ENCODE data around the gene GLT8D1.
"Not testable (repeated sequence)": the region's sequence is repeated elsewhere in the genome, so short reads cannot be mapped to it uniquely, and the experiment has no call there.

Gene GLT8D1

GRCh38 chr3:52705688-52706686 lies at the start of gene GLT8D1, which contains the start of gene SPCS1:
Gene GLT8D1, minus strand, starts transcription at chr3:52705791. Its CDS starts 5,331 bp downstream, at chr3:52700460.
Gene SPCS1, plus strand, starts transcription at chr3:52706106. Its CDS starts 141 bp downstream, at chr3:52706247.
- peak; percentile 51 for DNase-seq

DNA sequence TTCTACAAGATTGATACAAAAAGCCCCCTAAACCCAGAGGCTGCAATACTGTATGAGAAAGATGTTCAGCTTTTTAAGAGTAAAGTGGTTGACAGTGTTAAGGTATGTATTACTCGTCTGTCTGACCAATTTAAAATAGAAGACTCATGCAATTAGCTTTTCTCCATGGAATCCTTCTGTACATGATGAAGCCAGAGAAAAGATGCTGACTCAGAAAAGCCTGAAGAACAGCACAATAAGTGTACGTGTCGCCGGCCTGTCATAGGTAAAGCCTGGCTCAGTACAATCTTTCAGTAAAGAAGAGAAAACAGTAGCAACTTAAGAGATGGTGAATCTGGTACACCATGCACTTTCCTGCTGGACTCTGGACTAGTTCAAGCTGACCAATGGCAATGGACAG lies 48.8 kb upstream of the GLT8D1 start:
- no peak for DNase-seq

- no peak for DNase-seq
These were observed 46.6 kb upstream of the GLT8D1 start for GRCh38 chr3:52752045-52752660.

- no peak for DNase-seq
These were observed 38.1 kb upstream of the GLT8D1 start for GRCh38 chr3:52743721-52744120.

- no peak for DNase-seq
These were observed 37.6 kb upstream of the GLT8D1 start for GRCh38 chr3:52743152-52743551.

DNA sequence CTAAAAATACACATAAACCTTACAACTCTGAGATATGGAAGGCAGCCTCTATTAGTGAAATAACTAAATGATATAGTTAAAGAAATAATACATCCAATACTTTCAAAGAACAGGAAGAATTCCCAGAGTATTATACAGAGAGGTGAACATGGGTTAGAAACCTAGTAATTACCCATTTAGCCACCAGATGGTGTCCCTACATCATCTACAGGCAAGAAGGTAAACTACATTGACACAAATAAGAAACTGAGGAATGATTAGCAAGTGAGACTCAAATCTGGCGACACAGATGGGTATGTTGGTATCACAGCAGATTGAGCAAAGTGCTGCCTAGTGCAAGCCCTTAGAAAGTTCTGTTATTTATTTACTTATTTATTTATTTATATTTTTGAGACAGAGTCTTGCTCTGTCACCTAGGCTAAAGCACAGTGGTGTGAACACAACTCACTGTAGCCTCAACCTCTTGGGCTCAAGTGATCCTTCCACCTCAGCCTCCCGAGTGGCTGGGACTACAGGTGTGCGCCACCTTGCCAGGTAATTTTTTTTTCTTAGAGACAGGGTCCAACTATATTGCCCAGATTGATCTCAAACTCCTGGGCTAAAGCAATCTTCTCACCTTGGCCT lies 36.9 kb upstream of the GLT8D1 start:
- no peak for DNase-seq

DNA sequence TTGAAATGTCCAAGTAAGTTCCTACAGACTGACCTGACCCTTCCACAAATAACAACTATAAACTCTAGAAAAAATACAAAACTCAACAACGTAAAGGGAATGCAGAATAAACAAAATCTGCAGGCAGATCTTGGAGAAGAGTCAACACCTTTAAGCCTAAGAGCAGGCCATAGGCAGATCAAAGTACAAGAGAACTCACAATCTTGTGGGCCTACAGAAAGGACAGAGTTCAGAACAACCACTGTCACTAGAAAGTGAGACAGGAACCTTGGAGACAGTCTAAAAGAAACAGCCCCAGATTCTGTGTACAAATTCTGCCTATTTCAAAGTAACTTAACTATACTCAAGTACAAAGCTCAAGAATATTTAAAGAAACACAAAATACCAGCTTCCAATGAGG lies 34.1 kb upstream of the GLT8D1 start:
- DNase-seq, result no peak

GRCh38 chr3:52733256-52733891 lies 27.8 kb upstream of the GLT8D1 start:
- no peak for DNase-seq

GRCh38 chr3:52731590-52731989 lies 26.0 kb upstream of the GLT8D1 start:
- no peak for DNase-seq

DNA sequence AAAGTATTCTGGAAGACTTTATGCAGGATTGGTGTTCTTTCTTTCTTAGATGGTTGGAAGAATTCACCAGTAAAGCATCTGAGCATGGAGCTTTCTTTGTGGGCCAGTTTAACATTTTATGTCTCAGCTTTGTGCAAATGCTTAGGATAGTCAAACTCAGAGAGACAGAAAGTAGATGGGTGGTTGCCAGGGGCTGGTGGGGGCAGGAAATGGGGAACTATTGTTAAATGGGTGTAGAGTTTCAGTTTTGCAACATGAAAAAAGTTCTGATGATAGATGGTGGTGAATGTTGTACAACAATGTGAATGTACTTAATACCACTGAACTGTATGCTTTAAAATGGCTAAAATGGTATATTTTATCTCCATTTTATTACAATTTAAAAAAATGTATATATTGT lies 25.1 kb upstream of the GLT8D1 start:
- DNase-seq, result no peak

- not testable (repeated sequence) for DNase-seq
These were observed 23.2 kb upstream of the GLT8D1 start for GRCh38 chr3:52728753-52729152.

GRCh38 chr3:52724511-52724910 lies 18.9 kb upstream of the GLT8D1 start:
- DNase-seq, result no peak

DNA sequence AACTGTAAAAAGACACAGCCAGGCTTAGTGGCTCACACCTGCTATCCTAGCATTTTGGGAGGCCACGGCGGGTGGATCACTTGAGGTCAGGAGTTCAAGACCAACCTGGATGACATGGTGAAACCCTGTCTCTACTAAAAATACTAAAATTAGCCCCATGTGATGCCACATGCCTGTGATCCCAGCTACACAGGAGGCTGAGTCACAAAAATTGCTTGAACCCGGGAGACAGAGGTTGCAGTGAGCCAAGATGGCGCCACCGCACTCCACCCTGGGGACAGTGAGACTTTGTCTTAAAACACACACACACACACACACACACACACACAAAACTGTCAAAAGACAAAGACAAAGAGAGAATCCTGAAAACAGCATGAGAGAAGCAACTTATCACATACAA lies 18.3 kb upstream of the GLT8D1 start:
- DNase-seq, result no peak

DNA sequence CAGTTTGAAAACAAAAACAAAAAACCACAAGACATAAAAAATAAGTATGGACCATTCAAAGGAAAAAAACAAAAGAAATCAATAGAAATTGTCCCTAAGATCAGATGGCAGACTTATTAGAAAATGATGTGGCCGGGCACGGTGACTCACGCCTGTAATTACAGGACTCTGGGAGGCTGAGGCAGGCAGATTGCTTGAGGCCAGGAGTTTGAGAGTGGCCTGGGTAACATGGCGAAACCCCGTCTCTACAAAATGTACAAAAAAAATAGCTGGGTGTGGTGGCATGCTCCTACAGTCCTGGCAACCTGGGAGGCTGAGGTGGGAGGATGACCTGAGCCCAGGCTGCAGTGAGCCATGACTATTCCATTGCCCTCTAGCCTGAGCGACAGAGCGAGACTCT lies 16.9 kb upstream of the GLT8D1 start:
- DNase-seq, result no peak

- no peak for DNase-seq
These were observed 16.1 kb upstream of the GLT8D1 start for GRCh38 chr3:52721730-52722008.

- no peak for DNase-seq
These were observed 15.6 kb upstream of the GLT8D1 start for GRCh38 chr3:52721002-52721729.

- DNase-seq, result no peak
These were observed 14.0 kb upstream of the GLT8D1 start for GRCh38 chr3:52719618-52720017.

DNA sequence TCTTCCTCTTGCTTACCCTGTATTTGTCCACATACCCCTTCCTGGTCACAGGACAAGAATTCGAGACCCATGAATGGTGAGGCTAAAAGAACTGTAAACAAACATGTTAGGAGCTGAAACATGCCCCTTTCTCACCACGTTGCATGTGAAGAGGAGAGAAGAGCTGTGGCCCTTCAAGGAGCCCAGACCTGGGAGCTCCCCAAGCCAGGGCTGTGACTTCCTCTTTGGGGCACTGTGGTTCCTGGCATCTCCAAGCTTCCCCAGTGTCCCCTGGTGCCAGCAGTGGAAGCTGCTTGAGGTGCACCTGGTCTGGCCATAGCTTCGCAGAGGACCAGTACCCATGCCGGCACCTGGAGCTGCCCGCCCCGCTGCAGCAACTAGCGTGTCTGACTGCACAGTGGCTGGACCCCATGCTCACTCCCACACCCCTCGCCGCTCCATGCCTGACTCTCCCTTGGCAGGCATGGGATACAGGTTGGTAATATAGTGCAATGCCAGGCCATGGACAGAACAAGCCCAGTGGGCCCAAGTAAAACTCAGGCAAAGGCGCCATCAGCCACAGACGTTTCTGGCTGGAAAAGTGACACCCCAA lies 10.2 kb upstream of the GLT8D1 start:
- DNase-seq, result no peak

- no peak for DNase-seq
These were observed 9.0 kb upstream of the GLT8D1 start for GRCh38 chr3:52714335-52715302.

DNA sequence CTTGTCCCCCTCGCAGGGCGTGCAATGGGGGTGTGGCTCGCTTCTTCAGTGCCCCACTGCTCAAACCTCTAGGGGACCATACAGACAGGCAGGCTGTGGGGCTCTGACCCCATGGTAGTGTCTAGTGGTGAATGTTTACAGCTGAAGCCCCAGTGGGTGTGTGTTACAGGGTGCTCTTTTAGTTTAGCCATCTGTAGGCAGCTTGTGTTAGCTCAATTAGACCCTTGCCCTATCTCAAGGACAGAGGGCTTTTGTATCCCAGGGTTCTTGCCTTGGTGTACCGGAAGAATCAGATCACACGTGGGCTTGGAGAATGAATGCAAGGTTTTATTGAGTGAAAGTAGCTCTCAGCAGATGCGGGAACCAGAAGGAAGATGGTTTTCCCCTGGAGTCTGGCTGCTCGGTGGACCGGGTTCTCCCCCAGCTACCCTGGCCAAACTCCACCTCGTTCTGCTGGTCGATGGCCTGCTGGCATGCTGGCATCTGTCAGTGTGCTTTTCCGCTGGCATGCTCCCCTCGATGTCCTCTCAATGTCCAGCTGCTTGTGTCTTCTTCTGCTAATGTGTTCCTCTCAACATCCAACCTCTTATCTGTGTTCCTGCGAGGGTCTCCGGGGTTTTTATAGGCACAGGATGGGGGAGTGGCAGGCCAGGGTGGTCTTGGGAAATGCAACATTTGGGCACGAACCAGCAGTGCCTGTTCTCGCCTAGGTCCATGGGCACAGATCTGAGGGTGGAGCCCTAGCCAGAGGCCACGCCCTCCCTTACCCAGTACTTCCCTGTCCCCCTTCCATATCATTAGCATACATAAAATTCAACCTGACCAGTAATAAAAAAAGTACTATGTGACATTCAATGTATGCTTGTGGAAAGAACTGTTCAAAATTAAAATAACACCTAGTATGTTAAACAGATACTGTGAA lies 7.0 kb upstream of the GLT8D1 start:
- no peak for DNase-seq
